CD4-positive, alpha-beta T cell treated with Interleukin-15 for 4 hours (primary cell): ENCODE results near the gene CGB1.

Experiments
- DNase-seq: peaks from one replicate; pipeline ENCODE4 v3.0.0-alpha.2; 2020; ENCODE audit warnings: low spot score

The CGB1 gene

DNA sequence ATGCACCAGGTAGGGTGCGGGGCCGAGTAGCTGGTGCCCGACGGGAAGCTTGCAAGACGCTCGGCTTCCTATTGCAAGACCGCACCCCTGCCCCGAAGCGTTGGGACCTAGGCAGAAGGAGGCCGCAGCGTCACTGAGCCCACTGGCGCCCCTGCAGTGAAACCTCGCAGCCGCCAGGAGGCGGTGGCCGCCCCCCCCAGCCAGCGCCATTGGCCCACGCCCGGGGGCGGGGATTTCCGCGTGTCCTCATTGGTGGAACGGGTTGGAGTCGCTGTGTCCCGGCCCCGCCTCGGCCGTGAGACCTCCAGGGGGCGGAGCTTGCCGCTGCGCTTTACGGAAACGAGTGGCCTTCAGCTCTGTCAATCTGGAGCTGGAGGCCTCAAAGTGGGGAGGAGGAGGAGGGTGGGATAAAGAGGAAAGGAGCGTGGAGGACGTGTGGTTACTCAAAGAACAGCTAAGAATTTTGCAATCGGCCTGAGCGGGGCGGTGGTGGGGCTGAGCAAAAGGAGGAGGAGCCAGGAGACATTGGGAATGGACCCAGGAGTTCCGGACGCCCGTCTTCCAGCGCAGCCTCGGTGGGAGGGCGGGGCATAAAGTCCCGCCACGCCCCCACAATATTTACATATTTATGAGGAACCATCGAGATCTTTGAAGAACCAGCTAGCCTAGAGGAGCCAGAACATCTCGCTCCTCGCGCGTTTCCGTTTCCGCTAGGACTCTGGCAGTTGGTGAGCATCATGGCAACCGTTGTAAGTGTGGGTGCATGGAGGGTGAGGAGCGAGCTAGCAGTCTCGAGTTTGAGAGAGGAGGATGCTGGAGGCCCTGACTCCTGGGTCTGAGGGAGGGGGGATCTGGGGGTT, 43.3 kb downstream of the CGB1 start, which contains the start of the genes GYS1 and RUVBL2:
TSS of gene GYS1 (minus strand) at position 135 of the 860 bp plus-strand sequence. CDS start 197 bp downstream, outside the sequence.
TSS of gene RUVBL2 (plus strand) at position 713 of the 860 bp plus-strand sequence. CDS start at position 738, 25 bp downstream.
- peak; percentile 100 for DNase-seq

DNA sequence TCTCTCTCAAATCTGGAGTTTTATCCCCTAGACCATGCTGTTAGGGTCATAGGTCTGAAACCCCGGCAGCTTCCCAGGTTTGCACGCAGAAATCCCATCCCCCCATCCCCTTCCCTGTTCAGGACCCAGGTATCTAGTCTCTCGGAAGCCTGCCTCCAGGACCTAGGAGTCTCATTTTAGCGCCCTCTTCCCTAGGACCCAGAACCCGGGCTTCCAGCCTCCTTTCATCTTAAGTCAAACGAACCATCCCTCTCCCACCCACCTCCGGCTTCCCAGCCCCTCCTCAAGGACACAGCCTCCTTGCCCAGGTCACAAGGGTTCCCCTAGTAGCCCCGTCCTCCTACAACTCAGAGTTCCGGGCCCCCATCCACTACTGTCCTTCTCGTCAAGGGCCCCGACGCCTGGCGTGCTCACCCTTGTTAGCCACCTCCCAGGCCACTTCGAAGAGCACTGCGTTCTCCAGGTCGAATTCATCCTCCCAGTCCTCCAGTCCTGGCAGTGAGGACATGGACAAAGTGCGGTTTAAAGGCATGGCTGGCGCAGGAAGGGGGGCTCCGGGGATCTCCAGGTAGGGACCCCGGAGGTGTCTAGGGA, 44.0 kb downstream of the CGB1 start:
- no peak for DNase-seq

DNA sequence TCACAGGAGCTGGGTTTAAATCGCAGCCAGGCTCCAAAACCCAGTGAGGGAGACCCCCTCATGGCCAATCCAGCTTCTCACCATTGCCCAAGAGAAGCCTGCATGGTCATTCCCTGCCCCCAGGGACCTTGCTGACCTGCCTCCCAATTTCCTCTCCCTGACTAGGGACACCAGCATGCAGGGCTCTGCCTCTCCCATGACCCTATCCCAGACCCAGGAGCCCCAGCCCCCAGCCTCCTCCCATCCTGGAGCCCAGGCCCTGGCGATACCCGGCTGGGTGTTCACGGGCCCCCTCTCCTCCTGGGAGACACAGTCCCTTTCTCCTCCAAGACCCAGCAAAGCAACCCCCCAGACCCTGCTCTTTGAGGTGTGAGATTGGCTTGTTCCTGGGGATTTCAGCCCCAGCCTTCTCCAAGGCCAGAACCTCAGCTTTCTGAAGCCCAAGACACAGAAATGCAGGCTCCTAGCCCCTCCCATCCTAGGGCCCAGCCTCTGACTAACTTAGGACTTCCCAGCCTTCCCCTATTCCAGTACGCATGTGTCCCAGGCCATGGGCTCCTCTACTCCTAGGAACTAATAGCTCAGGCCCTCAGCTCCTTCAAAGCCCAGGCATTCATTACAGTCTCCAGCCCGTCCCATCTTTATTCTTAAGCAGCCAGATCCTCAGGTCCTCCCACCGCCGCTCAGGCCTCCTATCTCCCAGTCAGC, 44.7 kb downstream of the CGB1 start:
- no peak for DNase-seq

DNA sequence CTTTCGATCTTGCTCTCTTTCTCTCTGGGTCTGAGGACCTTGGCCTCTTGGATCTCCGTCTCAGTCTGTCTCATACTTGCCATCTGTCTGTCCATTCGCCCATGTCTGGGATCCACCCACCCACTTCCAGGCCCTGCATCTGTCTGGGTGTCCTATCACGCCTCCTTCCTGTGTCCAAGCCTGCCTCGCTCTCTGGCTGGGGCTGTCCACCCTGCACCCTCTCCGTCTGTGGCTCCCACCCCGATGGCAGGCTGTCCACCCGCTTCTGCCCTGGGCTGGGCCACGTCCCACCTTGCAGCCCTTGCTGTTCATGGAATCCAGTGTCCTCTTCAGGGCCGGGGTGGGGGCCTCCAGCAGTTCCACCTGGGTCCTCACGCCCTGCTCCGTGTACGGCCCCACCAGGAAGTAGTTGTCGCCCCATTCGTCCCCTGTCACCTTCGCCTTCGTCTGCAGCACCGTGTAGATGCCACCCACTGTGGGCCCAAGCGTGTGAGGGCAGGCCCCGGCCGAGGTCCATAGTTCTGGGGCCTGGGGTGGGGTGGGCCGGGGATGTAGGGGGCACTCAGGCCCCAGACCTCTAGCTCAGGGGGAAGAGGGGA, 45.6 kb downstream of the CGB1 start:
- no peak for DNase-seq

DNA sequence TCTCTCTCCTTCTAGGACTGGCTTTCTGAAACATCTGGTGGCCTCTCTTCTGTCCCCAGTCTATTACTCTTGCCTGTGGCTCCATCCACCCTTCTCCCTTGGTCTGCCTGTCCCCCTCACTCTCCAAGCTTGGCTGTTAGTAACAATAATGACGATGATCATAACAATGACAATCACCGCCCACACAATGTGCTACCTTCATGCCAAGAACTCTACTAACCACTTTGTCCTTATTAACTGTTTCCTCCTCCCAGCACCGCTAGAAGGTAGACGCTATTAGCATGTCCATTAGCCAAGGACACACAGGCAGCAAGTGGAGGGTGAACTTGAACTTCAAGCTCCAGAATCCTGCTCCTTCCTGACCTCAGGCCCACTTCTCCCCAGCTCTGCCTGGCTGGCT, 46.3 kb downstream of the CGB1 start:
- DNase-seq: no peak

DNA sequence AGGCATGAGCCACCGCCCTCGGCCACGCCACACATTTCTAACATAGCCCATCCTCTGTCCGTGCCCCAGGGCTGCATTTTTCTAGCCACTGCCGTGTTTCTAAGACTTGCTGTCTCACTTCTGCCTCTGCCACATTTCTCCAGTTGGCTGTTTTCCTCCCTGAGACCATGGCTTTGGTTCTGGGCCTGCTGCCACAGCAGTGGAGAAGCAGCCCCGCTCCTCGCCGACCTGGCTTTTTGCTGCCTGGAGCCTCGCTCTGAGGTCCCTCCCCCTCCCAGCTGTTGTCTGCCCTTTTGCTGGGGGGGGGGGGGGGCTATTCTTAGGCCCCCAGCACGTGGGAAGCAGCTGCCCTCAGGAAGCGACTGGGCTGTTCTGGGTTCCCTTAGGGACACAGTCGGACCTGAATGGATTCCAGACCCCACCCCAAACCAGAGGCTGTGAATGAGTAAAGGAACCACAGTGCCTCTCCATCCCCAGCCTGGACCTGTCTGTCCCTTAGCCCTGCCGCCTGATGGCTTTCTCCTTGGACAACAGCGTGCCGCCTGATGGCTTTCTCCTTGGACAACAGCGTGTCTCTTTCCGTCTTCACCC, 46.9 kb downstream of the CGB1 start:
- no peak for DNase-seq

DNA sequence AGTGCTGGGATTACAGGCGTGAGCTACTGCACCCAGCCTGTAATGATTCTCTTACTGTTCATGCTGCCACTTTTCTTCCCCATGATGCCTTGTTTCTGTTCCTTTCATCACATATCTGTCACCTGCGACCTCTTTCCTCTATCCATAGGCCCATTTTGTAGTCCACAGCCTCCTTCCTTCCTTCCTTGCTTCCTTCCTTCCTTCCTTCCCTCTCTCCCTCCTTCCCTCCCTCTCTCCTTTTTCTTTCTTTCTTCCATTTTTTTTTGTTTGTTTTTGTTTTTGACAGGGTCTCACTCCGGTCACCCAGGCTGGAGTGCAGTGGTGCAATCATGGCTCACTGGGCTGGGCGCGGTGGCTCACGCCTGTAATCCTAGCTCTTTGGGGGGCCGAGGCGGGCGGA, 47.8 kb downstream of the CGB1 start:
- no peak for DNase-seq

DNA sequence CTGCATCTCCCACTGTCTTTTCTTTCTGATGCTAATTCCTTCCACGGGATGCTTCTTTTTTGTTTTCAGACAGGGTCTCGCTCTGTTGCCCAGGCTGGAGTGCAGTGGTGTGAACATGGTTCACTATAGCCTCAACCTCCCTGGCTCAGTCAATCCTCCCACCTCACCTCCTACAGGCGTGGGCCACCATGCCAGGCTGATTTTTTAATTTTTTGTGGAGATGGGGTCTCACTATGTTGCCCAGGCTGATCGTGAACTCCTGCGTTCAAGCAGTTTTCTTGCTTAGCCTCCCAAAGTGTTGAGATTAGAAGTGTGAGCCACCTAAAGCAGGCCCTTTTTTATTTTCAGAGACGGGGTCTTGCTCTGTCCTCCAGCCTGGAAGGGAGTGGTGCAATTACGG, 48.4 kb downstream of the CGB1 start:
- no peak for DNase-seq

DNA sequence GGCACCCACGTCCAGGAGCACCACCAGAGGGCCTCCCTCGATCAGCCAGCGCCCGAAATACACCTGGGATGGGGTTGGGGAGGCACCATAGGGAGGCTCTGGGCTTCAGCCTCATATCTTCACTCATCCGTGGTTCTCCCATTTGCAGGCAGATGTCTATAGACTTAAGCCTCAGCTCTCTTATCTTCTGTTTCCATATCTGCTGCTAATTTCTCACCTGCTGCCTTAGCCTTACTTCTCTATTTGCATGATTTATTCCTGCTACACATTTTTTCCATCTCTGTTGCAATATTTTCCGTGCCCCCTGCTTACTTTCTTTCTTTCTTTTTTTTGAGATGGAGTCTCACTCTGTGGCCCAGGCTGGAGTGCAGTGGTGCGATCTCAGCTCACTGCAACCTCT, 49.4 kb downstream of the CGB1 start:
- DNase-seq: no peak

DNA sequence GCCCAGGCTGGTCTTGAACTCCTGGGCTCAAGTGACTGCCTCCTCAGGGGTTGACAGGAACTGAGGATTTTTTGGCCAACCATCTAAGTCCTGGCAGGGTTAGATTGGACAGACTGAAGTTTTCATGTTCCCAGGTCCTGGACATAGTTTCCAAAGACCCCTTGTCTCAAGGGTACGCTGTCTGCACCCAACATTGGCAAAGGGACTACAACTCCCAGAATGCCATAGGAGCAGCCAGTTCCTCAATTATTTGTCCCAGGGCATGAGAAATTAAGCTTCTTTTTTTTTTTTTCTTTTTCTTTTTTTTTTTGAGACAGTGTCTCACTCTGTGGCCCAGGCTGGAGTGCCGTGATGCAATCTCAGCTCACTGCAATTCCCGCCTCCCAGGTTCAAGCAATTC, 50.5 kb downstream of the CGB1 start:
- no peak for DNase-seq

DNA sequence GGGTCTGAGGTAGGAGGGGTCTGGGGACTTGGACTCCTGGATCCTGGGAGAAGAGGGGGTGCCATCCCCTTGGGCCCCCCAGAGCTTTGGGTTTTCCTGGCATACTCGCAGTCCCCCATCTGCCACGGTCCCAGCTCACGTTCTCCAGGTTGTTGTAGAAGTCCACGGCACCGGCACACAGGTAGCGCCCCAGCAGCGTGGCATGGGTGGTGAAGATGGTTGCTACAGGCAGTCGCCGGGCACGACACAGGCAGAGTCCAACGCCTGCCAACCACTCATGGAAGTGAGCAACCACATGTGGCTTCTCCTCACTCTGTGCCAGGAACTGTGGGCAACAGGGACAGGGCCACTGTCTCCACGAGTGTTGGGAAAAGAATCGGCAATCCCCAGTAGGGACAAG, 51.0 kb downstream of the CGB1 start:
- DNase-seq: no peak
